HEK293 (cell line): Measurements from ENCODE around the gene GET3.

Experiments
- EGR2 ChIP-seq: fragments of 450-650 bp; formaldehyde crosslinking; IDR thresholded peaks from 2 replicates; pipeline ENCODE4 v1.5.1; 2016; ENCODE audit warnings: low read depth, missing biosample characterization, missing genetic modification characterization
- GLI2 ChIP-seq: fragments of 450-650 bp; formaldehyde crosslinking; IDR thresholded peaks from 2 replicates; pipeline ENCODE4; 2017; ENCODE audit warnings: missing biosample characterization, missing genetic modification characterization, low read depth, borderline replicate concordance
- GLIS1 ChIP-seq: fragments of 450-650 bp; formaldehyde crosslinking; IDR thresholded peaks from 2 replicates; pipeline ENCODE4 v1.5.1; 2016; ENCODE audit warnings: missing biosample characterization, missing genetic modification characterization
- MEIS1 ChIP-seq: sonication (generic); formaldehyde crosslinking; IDR thresholded peaks from 2 replicates; pipeline ENCODE4 v1.8.1; 2022; ENCODE audit warnings: missing genetic modification reagents, mild to moderate bottlenecking, borderline replicate concordance
- SP3 ChIP-seq: fragments of 450-650 bp; formaldehyde crosslinking; IDR thresholded peaks from 2 replicates; pipeline ENCODE4 v1.5.1; 2016; ENCODE audit warnings: missing biosample characterization, missing genetic modification characterization
- ZBTB48 ChIP-seq: fragments of 450-650 bp; formaldehyde crosslinking; IDR thresholded peaks from 2 replicates; pipeline ENCODE4 v1.5.1; 2016; ENCODE audit warnings: missing biosample characterization, missing genetic modification characterization
- ZFHX2 ChIP-seq: fragments of 450-650 bp; formaldehyde crosslinking; conservative IDR thresholded peaks from 2 replicates; pipeline ENCODE4 v1.5.1; 2016; ENCODE audit warnings: missing biosample characterization, missing genetic modification characterization
- ZNF155 ChIP-seq: fragments of 450-650 bp; formaldehyde crosslinking; IDR thresholded peaks from 2 replicates; pipeline ENCODE4 v1.5.1; 2016; ENCODE audit warnings: missing biosample characterization, missing genetic modification characterization
- ZNF2 ChIP-seq: fragments of 450-650 bp; formaldehyde crosslinking; IDR thresholded peaks from 2 replicates; pipeline ENCODE4 v1.5.1; 2016; ENCODE audit warnings: missing biosample characterization, missing genetic modification characterization
- ZNF223 ChIP-seq: fragments of 450-650 bp; formaldehyde crosslinking; IDR thresholded peaks from 2 replicates; pipeline ENCODE4 v1.5.1; 2016; ENCODE audit warnings: missing biosample characterization, missing genetic modification characterization
- ZNF311 ChIP-seq: fragments of 450-650 bp; formaldehyde crosslinking; IDR thresholded peaks from 2 replicates; pipeline ENCODE4 v1.5.1; 2017; ENCODE audit warnings: missing biosample characterization, missing genetic modification characterization, borderline replicate concordance
- ZNF335 ChIP-seq: fragments of 450-650 bp; formaldehyde crosslinking; conservative IDR thresholded peaks from 2 replicates; pipeline ENCODE4 v1.5.1; 2016; ENCODE audit warnings: missing biosample characterization, missing genetic modification characterization
- ZNF670 ChIP-seq: fragments of 450-650 bp; formaldehyde crosslinking; IDR thresholded peaks from 2 replicates; pipeline ENCODE4 v1.5.1; 2016; ENCODE audit warnings: missing biosample characterization, missing genetic modification characterization, low read depth
- ZSCAN23 ChIP-seq: fragments of 450-650 bp; formaldehyde crosslinking; IDR thresholded peaks from 2 replicates; pipeline ENCODE4 v1.5.1; 2016; ENCODE audit warnings: missing biosample characterization, missing genetic modification characterization
- ZSCAN30 ChIP-seq: fragments of 450-650 bp; IDR thresholded peaks from 2 replicates; pipeline ENCODE4 v1.5.1; 2018; ENCODE audit warnings: missing biosample characterization, mild to moderate bottlenecking, missing genetic modification characterization, moderate library complexity
- TF ChIP-seq, protein P1 (sequence below): fragments of 450-650 bp; formaldehyde crosslinking; IDR thresholded peaks from 2 replicates; pipeline ENCODE4 v1.5.1; 2016; ENCODE audit warnings: missing biosample characterization, missing genetic modification characterization, borderline replicate concordance
- TF ChIP-seq, protein P2 (sequence below): fragments of 450-650 bp; formaldehyde crosslinking; IDR thresholded peaks from 2 replicates; pipeline ENCODE4 v1.5.1; 2016; ENCODE audit warnings: missing biosample characterization, missing genetic modification characterization
- TF ChIP-seq, protein P3 (sequence below): fragments of 450-650 bp; formaldehyde crosslinking; IDR thresholded peaks from 2 replicates; pipeline ENCODE4 v1.5.1; 2016; ENCODE audit warnings: missing biosample characterization, missing genetic modification characterization
- TF ChIP-seq, protein P4 (sequence below): sonication (generic); formaldehyde crosslinking; IDR thresholded peaks from 2 replicates; pipeline ENCODE4 v1.8.1; 2022; ENCODE audit warnings: mild to moderate bottlenecking, moderate library complexity, missing genetic modification reagents
- TF ChIP-seq, protein P5 (sequence below): fragments of 450-650 bp; formaldehyde crosslinking; IDR thresholded peaks from 2 replicates; pipeline ENCODE4 v1.5.1; 2016; ENCODE audit warnings: missing biosample characterization, missing genetic modification characterization
- TF ChIP-seq, protein P6 (sequence below): fragments of 450-650 bp; formaldehyde crosslinking; conservative IDR thresholded peaks from 2 replicates; pipeline ENCODE4 v1.5.1; 2016; ENCODE audit warnings: low read depth, missing biosample characterization, missing genetic modification characterization

Gene GET3

DNA sequence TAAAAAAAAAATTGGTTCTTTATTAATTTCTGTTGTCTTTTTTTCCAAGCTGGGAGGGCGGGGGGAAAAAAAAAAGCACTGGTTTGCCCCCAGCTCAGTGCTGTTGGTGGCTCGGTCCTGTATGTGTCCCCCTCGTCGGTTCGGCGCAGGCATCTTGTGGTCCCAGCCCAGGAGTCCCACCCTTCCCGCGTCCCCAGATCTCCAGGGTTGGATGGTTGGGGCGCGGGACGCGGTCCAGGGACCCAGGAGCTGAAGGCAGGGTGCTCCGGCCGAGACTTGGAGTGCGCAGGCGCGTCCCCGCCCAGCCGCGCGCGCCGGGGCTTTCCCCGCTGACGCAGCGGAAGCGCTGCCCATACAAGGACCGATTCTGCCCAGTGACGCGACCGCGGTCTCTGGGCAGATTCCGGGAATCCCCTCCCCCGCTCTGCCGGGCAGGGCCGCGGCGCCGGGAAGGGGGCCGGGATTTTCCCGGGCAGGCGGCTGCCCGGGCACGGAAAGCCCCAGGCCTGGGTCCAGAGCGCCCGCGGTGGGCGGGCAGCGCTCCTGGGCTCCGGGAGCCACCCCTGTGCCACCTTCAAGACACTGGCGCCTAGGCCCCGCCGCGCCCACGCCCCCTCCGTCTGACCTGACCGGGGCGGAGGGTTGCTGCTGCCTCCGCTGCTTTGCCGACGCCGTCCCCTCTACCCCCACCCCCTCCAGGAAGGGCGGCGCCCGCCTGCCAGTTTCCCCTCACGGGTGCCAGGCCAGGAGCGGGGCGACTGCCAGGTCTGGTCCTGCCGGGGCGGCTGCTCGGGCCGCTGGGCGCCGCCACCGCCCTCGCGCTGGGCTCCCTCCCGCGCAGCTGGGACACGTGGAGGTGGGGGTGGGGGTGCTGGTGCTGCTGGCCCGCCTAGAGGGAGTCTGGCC, 56.2 kb downstream of the GET3 start (continued):
- TF ChIP-seq, protein P1, sequence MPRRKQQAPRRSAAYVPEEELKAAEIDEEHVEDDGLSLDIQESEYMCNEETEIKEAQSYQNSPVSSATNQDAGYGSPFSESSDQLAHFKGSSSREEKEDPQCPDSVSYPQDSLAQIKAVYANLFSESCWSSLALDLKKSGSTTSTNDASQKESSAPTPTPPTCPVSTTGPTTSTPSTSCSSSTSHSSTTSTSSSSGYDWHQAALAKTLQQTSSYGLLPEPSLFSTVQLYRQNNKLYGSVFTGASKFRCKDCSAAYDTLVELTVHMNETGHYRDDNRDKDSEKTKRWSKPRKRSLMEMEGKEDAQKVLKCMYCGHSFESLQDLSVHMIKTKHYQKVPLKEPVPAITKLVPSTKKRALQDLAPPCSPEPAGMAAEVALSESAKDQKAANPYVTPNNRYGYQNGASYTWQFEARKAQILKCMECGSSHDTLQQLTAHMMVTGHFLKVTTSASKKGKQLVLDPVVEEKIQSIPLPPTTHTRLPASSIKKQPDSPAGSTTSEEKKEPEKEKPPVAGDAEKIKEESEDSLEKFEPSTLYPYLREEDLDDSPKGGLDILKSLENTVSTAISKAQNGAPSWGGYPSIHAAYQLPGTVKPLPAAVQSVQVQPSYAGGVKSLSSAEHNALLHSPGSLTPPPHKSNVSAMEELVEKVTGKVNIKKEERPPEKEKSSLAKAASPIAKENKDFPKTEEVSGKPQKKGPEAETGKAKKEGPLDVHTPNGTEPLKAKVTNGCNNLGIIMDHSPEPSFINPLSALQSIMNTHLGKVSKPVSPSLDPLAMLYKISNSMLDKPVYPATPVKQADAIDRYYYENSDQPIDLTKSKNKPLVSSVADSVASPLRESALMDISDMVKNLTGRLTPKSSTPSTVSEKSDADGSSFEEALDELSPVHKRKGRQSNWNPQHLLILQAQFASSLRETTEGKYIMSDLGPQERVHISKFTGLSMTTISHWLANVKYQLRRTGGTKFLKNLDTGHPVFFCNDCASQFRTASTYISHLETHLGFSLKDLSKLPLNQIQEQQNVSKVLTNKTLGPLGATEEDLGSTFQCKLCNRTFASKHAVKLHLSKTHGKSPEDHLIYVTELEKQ (tag by site-specific recombination) = no peak
- TF ChIP-seq ZBTB48 (tag by site-specific recombination) = peak; percentile 77
- no peak for TF ChIP-seq ZNF155 (tag by site-specific recombination)
- TF ChIP-seq, protein P2, sequence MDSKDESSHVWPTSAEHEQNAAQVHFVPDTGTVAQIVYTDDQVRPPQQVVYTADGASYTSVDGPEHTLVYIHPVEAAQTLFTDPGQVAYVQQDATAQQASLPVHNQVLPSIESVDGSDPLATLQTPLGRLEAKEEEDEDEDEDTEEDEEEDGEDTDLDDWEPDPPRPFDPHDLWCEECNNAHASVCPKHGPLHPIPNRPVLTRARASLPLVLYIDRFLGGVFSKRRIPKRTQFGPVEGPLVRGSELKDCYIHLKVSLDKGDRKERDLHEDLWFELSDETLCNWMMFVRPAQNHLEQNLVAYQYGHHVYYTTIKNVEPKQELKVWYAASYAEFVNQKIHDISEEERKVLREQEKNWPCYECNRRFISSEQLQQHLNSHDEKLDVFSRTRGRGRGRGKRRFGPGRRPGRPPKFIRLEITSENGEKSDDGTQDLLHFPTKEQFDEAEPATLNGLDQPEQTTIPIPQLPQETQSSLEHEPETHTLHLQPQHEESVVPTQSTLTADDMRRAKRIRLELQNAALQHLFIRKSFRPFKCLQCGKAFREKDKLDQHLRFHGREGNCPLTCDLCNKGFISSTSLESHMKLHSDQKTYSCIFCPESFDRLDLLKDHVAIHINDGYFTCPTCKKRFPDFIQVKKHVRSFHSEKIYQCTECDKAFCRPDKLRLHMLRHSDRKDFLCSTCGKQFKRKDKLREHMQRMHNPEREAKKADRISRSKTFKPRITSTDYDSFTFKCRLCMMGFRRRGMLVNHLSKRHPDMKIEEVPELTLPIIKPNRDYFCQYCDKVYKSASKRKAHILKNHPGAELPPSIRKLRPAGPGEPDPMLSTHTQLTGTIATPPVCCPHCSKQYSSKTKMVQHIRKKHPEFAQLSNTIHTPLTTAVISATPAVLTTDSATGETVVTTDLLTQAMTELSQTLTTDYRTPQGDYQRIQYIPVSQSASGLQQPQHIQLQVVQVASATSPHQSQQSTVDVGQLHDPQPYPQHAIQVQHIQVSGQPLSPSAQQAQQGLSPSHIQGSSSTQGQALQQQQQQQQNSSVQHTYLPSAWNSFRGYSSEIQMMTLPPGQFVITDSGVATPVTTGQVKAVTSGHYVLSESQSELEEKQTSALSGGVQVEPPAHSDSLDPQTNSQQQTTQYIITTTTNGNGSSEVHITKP = peak; percentile 87
- TF ChIP-seq EGR2 (tag by site-specific recombination) = peak; percentile 86; the same call in 1 of the 2 replicates
- TF ChIP-seq SP3 = peak; percentile 83
- no peak for TF ChIP-seq ZSCAN23 (tag by site-specific recombination)
- TF ChIP-seq ZFHX2 = peak; percentile 96
- no peak for TF ChIP-seq ZNF311 (tag by site-specific recombination)
- no peak for TF ChIP-seq MEIS1
- peak; percentile 63 for TF ChIP-seq GLIS1 (tag by site-specific recombination)
- TF ChIP-seq, protein P3, sequence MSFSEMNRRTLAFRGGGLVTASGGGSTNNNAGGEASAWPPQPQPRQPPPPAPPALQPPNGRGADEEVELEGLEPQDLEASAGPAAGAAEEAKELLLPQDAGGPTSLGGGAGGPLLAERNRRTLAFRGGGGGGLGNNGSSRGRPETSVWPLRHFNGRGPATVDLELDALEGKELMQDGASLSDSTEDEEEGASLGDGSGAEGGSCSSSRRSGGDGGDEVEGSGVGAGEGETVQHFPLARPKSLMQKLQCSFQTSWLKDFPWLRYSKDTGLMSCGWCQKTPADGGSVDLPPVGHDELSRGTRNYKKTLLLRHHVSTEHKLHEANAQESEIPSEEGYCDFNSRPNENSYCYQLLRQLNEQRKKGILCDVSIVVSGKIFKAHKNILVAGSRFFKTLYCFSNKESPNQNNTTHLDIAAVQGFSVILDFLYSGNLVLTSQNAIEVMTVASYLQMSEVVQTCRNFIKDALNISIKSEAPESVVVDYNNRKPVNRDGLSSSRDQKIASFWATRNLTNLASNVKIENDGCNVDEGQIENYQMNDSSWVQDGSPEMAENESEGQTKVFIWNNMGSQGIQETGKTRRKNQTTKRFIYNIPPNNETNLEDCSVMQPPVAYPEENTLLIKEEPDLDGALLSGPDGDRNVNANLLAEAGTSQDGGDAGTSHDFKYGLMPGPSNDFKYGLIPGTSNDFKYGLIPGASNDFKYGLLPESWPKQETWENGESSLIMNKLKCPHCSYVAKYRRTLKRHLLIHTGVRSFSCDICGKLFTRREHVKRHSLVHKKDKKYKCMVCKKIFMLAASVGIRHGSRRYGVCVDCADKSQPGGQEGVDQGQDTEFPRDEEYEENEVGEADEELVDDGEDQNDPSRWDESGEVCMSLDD (tag by site-specific recombination) = peak; percentile 43; the same call in 1 of the 2 replicates
- TF ChIP-seq, protein P4, sequence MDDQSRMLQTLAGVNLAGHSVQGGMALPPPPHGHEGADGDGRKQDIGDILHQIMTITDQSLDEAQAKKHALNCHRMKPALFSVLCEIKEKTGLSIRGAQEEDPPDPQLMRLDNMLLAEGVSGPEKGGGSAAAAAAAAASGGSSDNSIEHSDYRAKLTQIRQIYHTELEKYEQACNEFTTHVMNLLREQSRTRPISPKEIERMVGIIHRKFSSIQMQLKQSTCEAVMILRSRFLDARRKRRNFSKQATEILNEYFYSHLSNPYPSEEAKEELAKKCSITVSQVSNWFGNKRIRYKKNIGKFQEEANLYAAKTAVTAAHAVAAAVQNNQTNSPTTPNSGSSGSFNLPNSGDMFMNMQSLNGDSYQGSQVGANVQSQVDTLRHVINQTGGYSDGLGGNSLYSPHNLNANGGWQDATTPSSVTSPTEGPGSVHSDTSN (CRISPR knock-in tag) = peak; percentile 69; the same call in 1 of the 2 replicates
- TF ChIP-seq ZNF2 (tag by site-specific recombination) = no peak
- TF ChIP-seq GLI2 (tag by site-specific recombination) = no peak
- TF ChIP-seq ZNF335 (tag by site-specific recombination) = peak; percentile 88
- 0 out of 2 replicates have a peak, but pooled peaks have one; percentile 32 for TF ChIP-seq ZNF223
- no peak for TF ChIP-seq ZNF670 (tag by site-specific recombination)
- TF ChIP-seq, protein P5, sequence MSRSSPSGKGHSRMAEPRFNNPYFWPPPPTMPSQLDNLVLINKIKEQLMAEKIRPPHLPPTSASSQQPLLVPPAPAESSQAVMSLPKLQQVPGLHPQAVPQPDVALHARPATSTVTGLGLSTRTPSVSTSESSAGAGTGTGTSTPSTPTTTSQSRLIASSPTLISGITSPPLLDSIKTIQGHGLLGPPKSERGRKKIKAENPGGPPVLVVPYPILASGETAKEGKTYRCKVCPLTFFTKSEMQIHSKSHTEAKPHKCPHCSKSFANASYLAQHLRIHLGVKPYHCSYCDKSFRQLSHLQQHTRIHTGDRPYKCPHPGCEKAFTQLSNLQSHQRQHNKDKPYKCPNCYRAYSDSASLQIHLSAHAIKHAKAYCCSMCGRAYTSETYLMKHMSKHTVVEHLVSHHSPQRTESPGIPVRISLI = peak; percentile 91
- peak; percentile 60 for TF ChIP-seq ZSCAN30
- TF ChIP-seq, protein P6, sequence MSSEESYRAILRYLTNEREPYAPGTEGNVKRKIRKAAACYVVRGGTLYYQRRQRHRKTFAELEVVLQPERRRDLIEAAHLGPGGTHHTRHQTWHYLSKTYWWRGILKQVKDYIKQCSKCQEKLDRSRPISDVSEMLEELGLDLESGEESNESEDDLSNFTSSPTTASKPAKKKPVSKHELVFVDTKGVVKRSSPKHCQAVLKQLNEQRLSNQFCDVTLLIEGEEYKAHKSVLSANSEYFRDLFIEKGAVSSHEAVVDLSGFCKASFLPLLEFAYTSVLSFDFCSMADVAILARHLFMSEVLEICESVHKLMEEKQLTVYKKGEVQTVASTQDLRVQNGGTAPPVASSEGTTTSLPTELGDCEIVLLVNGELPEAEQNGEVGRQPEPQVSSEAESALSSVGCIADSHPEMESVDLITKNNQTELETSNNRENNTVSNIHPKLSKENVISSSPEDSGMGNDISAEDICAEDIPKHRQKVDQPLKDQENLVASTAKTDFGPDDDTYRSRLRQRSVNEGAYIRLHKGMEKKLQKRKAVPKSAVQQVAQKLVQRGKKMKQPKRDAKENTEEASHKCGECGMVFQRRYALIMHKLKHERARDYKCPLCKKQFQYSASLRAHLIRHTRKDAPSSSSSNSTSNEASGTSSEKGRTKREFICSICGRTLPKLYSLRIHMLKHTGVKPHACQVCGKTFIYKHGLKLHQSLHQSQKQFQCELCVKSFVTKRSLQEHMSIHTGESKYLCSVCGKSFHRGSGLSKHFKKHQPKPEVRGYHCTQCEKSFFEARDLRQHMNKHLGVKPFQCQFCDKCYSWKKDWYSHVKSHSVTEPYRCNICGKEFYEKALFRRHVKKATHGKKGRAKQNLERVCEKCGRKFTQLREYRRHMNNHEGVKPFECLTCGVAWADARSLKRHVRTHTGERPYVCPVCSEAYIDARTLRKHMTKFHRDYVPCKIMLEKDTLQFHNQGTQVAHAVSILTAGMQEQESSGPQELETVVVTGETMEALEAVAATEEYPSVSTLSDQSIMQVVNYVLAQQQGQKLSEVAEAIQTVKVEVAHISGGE (tag by site-specific recombination) = peak; percentile 57
